Astrocyte of the spinal cord (primary cell): ENCODE data around the gene GAPT.
"Not testable (repeated sequence)": the region's sequence is repeated elsewhere in the genome, so short reads cannot be mapped to it uniquely, and the experiment has no call there.

ENCODE experiments used
- DNase-seq: peaks from one replicate; pipeline ENCODE4 v3.0.0; 2011; ENCODE audit warnings: low read depth, low spot score
- H3K4me3 ChIP-seq: 2 replicates; pipeline ENCODE4 v1.5.1; 2011; ENCODE audit warnings: low read depth, mild to moderate bottlenecking, low read length, moderate library complexity
- in situ Hi-C: cut with HindIII; loops from 2 replicates; pipeline ENCODE4 v1.10.0; 2017; ENCODE audit warnings: low sequenced_read_pairs
- TF ChIP-seq, protein P1 (sequence below): IDR thresholded peaks from 2 replicates; pipeline ENCODE4 v1.5.1; 2012; ENCODE audit warnings: low read depth, mild to moderate bottlenecking, low read length, inconsistent platforms

The GAPT gene

DNA sequence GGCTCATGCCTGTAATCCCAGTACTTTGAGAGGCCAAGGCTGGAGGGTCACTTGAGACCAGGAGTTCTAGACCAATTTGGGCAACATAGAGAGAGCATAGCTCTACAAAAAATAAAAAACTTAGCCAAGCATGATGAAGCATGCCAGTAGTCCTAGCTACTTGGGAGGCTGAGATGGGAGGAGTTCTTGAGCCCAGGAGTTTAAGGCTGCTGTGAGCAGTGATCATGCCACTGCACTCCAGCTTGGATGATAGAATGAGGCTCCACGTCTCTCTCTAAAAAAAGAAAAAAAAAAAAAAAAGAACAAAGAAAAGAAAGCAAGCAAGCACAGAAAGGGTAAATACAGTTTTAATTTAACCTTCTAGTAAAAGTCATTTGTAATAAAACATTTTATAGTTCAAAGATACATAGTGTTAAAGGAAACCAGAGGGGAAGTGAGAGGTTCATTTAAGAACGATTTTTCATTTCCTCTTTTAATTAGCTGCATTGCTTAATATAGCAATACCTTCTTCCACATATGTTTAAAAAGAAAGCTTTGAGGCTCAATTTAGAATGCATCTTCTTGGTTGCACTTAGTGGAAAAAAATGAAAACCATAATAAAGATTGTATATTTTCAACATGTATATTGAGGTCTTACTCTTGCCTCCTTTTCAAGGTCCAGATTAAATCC, 14.9 kb downstream of the GAPT start:
- TF ChIP-seq, protein P1, sequence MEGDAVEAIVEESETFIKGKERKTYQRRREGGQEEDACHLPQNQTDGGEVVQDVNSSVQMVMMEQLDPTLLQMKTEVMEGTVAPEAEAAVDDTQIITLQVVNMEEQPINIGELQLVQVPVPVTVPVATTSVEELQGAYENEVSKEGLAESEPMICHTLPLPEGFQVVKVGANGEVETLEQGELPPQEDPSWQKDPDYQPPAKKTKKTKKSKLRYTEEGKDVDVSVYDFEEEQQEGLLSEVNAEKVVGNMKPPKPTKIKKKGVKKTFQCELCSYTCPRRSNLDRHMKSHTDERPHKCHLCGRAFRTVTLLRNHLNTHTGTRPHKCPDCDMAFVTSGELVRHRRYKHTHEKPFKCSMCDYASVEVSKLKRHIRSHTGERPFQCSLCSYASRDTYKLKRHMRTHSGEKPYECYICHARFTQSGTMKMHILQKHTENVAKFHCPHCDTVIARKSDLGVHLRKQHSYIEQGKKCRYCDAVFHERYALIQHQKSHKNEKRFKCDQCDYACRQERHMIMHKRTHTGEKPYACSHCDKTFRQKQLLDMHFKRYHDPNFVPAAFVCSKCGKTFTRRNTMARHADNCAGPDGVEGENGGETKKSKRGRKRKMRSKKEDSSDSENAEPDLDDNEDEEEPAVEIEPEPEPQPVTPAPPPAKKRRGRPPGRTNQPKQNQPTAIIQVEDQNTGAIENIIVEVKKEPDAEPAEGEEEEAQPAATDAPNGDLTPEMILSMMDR: no peak
- in situ Hi-C loops: no loop called here
- H3K4me3 ChIP-seq: no peak overlapping the region
- DNase-seq: no peak

DNA sequence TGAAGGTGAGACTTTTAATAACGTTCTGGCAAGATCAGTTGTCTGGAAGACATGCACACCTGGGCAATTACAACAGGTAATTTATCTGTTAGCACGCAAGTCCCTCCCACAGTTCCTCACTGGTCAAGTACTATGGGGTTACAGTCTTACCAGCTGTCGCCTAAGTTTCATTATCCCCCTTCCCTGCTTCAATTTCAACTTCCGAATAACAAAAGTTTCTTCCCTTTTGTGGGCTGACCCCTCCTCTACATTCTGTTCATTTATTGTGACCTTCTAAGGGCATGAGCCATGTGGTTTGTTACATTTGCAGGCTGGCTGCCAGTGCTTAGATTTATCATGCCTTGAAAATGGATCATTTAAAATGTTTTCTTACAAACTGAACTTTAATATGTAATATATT, 16.5 kb downstream of the GAPT start:
- in situ Hi-C loops: no loop called here
- H3K4me3 ChIP-seq: no peak overlapping the region
- TF ChIP-seq, protein P1: no peak
- DNase-seq: no peak

DNA sequence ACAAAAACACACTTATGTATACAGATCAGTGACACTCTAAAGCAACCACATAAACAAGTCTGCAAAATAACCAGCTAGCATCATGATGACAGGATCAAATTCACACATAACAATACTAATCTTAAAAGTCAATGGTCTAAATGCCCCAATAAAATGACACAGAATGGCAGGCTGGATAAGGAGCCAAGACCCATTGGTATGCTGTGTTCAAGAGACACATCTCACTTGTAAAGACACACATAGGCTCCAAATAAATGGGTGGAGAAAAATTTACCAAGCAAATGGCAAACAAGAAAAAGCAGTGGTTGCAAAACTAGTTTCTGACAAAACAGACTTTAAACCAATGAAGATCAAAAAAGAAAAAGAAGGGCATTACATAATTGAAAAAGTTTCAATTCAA, 26.0 kb downstream of the GAPT start:
- no peak for DNase-seq
- TF ChIP-seq, protein P1: no peak

GRCh38 chr5:58523956-58524355, 32.7 kb downstream of the GAPT start:
- DNase-seq: no peak
- TF ChIP-seq, protein P1: no peak
- in situ Hi-C loops: no loop called here
- no peak overlapping the region for H3K4me3 ChIP-seq

More for the DNA sequence above, 26.0 kb downstream of the GAPT start:
- in situ Hi-C loops: no loop called here
- no peak overlapping the region for H3K4me3 ChIP-seq

DNA sequence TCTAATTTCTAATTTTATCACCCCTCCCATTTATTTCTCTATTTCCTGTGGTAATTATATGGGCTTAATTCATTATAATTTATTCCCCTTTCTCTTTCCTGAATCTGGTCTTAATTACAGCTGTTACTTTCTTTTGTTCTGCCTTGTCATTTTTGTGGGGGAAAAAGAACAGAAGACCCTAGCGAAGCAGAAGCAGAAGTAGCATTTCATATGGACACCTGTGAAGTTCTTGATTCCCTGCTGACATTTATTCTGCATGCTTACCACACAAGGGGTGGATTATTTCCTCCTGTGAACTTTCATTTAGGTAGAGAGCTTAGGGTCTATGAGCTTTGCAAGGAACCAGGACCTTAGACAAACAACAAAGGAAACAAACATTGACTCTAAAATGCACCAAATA, 33.3 kb downstream of the GAPT start:
- TF ChIP-seq, protein P1: no peak
- in situ Hi-C loops: no loop called here
- DNase-seq: no peak
- no peak overlapping the region for H3K4me3 ChIP-seq

DNA sequence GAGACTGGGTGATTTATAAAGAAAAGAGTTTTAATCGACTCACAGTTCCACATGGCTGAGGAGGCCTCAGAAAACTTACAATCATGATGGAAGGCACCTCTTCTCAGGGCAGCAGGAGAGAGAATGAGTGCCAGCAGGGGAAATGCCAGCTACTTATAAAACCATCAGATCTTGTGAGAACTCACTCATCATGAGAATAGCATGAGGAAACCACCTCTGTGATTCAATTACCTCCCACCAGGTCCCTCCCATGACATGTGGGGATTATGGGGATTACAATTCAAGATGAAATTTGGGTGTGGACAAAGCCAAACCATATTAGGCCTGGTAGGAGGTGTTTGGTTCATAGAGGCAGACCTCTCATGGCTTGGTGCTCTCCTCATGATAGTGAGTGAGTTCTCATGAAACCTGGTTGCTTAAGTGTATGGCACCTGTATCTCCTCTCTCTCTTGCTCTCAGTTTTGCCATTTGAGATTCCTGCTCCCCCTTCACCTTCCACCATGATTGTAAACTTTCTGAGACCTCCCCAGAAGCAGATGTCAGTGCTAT, 39.8 kb downstream of the GAPT start:
- no peak for DNase-seq
- no peak overlapping the region for H3K4me3 ChIP-seq
- in situ Hi-C loops: no loop called here
- TF ChIP-seq, protein P1: no peak

GRCh38 chr5:58541935-58542334, 50.7 kb downstream of the GAPT start:
- in situ Hi-C loops, H3K4me3 ChIP-seq, DNase-seq: not testable (repeated sequence)
